HG02973 (cell line): ENCODE data around the gene PTPN12.
A peak's percentile ranks its signal among the peaks of the same experiment; 100 is the strongest.
"Not testable (repeated sequence)": the region's sequence is repeated elsewhere in the genome, so short reads cannot be mapped to it uniquely, and the experiment has no call there.

Experiments used
- ATAC-seq: cut with Tn5 transposase; IDR thresholded peaks from one replicate; pipeline ENCODE4 v1.9.1; 2021; ENCODE audit warnings: moderate library complexity; ENCODE audit not compliant: unreplicated experiment

Gene PTPN12

DNA sequence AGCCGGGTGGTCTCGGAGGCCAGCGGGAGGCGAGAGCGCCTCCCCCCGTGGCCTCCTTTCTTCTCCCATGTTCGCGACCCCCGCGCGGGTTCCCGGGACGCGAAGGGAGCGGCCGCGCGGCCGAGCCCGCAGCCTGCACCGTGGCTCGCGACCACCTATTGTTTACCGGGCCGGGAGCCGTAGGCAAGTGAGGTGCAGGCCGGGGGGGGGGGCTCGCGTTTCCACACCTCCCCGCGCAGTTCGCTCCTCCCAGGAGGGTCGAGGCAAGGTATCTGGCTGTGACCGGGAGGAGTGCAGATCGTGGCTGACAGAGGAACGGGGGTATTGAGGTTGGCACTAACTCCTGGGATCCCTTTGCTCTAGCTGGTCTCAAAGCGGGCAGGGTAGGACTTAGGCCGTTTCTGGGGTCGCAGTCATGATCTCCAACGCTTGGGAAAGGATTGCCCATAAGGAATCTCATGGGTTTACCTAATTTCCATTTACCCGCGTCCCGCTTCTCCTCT lies 734 bp downstream of the PTPN12 start:
- no peak for ATAC-seq

DNA sequence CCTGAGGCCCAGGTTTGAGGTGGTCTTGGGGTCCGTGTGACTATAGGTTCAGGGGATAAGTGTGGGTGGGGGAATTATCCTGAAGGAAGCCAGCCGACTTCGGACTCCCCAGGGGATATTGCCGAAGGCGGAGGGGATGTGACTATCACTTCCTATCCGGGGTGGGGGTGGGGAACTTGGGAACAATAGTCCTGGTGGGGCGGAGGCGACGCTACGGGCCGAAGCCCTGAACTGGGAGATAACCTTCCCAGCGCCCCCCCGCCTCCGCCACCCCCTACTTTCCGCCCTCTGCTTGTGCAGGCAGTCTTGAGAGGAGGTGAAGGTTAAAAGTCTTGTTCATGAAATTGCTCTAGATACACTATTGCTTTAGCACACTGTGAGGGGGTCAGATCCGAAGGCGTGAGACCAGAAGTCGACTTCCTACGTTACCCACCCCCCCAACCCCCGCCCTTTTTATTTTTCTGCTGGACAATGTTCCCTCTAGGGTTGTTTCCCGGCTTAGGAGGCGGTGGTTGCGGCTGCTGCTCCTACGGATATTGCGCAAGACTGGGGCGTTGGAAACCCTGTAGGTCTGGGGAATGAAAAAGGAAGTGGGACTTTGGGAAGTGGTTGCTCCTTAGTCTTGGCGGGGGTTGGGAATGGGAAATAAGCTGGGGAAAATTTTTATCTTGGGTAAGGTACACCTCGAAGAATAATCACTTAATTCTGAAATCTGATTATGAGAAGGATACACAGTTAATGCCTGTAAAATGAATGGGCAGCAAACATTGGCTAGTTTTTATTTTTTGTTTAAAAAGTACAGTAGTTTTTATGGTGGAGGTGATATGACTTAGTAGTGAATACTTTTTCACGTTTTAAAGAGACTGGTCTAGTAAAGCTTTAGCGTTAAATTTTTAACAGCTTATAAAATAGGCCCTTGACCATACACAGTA lies 1.5 kb downstream of the PTPN12 start:
- ATAC-seq, result no peak

DNA sequence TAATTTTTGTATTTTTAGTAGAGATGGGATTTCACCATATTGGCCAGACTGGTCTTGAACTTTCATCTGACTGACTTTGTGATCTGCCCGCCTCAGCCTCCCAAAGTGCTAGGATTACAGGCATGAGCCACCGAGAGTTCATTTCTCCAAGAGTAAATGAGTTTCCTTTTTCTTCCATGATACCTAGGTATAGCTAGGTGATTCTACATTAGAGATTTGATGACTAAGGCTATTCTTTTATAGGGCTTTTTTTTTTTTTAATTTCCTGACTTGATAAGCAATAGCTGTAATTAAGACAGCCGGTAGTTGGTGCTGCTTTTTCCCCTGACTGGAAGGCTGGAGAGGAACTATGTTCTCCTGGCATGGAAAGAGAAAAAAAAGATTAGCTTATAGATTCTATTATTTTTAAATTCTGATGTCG lies 3.3 kb downstream of the PTPN12 start:
- no peak for ATAC-seq

DNA sequence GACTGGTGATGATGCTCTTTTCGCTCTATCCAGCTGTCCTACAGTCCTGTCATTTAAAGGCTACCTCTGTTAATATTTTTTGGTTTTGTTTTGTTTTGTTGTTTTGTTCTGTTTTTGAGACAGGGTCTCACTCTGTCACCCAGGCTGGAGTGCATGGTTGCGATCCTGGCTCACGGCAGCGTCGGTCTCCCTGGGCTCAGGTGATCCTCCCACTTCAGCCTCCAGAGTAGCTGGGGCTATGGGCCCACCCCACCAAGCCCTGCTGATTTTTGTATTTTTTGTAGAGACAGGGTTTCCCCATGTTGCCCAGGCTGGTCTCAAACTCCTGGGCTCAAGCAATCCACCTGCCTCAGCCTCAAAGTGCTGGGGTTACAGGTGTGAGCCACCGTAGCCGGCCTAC lies 3.9 kb downstream of the PTPN12 start:
- ATAC-seq, result not testable (repeated sequence)

DNA sequence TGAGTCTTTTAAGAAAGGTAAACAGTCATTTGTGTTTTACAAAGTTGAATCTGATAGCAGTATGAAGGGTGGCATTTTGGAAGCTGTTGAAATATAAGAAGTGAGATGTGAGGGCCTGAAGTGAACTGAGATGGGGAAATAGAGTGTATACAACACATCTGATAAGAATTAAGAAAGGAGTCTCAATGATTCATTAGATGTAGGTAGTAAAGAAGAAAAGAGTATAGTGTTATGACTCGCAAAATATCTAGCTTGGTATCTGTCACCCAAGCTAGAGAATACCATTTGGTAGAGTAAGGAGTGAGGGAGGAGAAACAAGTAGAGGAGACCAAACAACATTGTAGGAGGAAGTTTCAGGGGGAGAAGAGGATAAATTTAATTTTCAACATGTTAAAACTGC lies 5.3 kb downstream of the PTPN12 start:
- ATAC-seq, result no peak

DNA sequence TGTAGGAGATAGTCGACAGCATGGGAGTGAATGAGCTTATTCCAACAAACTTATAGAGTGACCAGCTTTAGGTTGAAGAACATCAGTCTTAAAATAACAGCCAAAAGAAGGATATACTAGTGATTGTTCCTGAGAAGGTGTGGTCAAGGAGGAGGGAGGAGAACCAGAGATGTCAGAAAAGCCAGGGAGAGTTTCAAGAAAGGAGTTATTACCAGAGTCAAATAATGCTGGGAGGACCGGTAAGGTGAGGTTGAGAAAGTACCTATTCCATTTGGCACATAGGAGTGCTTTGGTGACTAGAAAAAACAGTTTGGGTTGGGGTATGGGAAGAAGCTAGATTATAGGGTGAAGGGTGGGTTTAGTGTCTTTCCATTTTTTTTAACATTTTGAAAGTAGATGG lies 5.8 kb downstream of the PTPN12 start:
- no peak for ATAC-seq

DNA sequence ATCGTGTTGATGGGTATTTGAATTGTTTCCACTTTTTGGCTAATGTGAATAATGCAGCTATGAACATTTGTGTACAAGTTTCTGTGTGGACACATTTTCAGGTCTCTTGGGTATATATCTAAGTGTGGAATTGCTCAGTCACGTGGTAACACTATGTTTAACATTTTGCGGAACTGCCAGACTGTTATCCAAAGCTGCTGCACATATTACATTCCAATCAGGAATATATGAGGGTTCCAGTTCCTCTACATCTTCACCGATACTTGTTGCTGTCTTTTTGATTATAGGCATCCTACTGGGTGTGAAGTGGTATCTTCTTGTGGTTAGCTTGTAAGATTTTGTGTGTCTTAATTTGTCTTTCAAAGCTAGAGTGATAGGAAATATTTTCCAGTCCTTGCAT lies 6.8 kb downstream of the PTPN12 start:
- ATAC-seq, result no peak

DNA sequence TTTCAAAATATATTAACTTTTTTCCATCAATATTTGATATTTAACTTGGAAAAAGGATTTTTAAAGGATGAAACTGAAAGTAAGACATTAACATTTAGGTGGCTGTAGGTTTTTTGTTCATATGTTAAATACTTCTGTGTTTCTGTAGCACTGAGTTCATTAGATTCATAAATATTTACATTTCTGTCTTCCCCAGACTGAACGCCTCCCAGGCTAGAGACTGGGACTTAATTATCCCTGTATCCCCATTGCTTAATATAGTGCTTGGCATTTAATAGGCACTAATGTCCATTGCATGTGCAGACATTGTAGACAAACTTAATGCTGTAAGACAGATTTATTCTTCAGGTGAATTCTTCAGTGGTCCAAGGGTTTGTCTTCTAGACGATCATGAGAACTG lies 7.4 kb downstream of the PTPN12 start:
- no peak for ATAC-seq

DNA sequence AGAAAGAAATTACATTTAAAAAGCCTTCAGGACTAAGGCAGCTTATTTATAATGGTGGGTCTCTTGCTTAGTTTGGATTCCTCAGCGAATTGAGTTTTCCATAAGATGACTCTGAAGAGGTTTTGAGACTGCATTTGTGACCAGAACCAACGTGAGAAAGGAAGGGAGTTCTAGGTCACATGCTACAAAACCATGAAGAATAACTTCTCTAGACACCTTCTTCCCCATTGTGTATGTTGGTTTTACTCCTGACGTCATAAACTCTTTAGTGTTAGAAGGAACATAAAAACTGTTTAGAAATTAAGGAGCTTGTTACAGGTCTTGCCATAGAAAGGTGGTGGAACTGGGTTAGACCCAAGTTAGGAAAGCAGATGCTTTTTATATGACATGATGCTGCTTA lies 11.1 kb downstream of the PTPN12 start:
- no peak for ATAC-seq

DNA sequence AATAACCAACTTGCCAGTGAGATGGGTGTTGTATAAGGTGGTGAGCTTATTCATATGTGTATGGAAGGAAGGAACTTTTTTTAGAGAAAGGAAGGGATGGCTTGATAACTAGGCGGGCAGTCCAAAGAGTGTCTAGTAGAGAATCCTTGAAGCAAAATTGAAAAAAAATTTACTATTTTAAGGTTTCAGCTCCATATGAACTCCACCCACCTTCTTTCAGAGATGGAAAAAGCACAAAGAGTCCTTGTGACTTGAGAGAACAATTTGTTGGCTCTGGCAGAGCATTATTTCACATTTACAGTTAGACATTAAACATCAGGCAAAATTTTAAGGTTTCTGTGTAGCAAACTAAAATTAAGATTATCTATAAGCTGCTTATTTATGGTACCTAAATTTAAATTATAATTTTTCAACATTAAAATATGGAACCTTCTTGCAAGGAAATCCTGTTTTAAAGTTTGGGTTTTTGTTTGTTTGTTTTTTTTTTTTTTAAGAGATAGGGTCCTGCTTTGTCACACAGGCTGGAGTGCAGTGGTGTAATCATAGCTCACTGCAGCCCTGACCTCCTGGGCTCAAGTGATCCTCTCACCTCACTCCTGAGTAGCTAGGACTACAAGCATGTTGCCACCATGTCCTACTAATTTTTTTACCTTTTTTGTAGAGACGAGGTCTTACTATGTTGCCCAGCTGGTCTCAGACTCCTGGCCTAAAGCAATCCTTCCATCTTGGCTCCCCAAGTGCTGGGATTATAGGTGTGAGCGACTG lies 12.2 kb downstream of the PTPN12 start:
- ATAC-seq, result no peak

DNA sequence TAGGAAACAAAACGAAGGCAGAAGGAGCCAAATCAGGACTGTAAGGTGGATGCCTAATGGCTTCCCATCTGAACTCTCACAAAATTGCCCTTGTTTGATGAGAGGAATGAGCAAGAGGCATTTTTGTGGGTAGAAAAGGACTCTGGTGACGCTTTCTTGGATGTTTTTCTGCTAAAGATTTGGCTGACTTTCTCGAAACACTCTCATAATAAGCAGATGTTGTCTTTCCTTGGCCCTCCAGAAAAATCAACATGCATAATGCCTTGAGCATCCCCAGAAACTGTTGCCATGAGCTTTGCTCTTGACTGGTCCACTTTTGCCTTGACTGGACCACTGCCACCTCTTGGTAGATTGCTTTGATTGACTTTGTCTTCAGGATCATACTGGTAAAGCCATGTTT lies 13.5 kb downstream of the PTPN12 start:
- no peak for ATAC-seq

DNA sequence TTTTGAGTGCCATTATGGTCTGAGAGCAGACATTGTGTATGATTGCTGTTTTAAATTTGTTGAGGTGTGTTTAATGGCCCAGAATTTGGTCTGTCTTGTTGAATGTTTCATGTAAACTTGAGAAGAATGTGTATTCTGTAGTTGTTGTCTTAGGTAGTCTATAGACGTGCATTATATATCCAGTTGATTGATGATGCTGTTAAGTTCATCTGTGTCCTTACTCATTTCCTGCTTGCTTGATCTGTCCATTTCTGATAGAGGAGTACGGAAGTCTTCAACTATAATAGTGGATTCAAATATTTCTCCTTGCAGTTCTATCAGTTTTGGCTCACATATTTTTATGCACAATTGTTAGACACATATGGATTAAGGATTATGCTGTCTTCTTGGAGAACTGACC lies 16.0 kb downstream of the PTPN12 start:
- ATAC-seq, result no peak

DNA sequence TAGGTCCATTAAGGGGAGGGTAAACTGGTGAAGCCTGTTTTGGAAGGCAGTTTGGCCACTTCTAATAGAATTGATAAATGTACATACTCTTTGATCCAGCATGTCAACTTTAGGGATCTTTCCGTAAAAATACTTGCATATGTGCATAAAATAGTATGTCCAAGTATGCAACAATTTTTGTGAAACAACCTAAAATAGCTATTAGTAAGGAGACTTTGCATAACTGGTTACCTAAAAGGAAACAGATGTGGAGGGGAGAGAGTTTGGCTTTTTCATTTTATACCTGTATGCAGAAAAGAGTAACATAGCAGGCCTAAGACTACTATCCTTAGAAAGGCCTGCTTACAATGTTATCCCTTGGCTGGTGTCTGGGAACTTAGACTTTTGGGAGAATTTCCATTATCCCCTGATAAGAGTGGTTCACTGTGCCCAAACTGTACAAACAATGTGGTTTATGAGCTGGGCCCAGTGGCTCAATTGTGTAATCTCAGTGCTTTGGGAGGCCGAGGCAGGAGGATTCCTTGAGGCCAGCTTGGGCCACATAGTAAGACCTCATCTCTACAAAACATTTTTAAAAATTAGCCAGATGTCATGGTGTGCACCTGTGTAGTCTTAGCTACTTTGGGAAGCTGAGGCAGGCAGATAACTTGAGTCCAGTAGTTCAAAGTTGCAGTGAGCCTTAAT lies 21.3 kb downstream of the PTPN12 start:
- ATAC-seq, result no peak

DNA sequence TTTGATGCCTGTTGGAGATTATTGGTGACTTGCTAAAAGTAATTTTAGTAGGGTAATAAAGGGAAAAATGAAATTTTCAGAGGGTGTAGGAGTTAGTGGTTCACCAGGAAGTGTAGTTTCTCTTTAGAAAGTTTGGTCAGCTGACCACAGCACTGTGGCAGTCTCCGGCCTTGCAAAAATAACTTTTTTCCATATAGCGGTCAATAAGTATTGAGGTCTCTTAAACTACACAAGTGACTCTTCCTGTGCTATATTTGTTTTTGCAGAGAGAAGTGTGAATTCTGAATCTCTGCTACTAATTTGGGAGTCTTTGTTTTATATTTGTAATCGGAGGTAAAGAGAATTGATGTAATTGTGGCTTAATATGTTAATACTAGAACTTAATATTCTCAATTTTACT lies 24.3 kb downstream of the PTPN12 start:
- peak; percentile 75 for ATAC-seq

DNA sequence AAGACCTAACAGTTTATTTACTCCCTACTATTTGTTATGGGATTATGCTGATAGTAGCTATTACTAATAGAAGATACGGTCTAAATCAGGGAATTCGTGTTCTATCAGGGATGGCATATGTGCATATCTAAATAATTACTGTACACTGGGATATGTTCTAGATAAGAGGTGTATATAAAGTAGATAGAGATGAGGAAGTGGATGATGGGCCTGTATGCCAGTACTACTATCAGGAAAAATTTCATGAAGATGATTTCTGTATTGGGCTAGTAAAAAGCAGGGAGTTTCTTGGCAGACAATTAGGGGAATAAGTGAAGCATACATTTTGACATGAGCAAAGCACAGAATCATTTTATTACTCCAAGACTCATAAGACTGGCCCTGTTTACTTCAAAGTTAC lies 26.2 kb downstream of the PTPN12 start:
- ATAC-seq, result no peak

DNA sequence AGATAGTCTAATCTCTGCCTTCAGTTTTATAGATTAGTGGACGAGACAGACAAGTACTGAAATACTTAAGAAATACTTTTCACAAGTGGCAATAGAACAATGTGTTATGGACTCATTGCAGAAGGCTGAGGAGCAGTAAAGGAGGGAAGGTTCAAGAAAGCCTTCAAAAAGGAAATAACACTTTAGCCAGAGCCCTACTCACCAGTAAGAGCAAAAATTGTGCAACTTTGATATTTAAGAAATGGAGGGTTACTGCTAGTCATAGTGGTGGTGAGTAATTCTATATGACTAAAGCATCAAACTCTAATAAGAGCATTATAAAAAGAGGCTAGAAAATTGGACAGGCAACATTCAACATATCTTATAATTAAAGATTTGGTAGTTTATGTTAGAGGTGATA lies 28.8 kb downstream of the PTPN12 start:
- ATAC-seq, result no peak

DNA sequence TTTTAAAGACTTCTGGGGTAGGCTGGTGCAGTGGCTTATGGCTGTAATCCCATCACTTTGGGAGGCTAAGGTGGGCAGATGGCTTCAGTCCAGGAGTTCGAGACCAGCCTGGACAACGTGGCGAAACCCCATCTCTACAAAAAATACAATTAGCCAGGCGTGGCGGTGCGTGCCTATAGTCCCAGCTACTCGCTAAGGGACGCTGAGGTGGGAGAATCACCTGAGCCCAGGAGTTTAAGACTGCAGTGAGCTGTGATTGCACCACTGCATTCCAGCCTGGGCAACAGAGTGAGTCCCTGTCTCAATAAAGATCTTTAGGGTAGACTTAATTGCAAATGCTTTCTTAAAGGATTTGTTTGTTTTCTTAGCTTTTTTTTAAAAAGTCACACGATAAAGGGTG lies 29.3 kb downstream of the PTPN12 start:
- no peak for ATAC-seq

DNA sequence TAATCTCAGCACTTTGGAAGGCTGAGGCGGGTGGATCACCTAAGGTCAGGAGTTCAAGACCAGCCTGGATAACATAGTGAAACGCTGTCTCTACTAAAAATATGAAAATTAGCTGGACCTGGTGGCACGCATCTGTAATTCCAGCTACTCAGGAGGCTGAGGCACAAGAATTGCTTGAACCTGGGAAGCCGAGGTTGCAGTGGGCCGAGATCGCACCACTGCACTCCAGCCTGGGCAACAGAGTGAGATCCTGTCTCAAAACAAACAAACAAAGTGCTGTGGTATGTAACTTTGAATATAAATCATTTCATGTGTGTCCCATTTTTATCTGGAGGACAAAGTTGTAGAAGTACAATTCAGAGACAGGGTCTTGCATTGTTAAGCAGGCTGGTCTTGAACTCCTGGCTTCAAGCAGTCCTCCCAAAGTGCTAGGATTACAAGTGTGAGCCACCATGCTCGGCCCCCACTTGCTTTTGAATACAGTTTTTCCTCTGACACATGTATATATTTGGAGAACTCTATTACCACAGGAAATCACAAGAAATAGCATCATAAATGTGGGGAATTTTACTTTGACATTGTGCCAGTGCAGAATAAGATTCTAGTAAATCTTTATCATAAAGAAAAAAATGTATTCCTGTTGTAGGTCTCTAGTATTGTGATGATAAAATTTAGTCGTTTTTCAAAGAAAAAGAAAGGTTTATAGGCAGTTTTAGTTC lies 32.6 kb downstream of the PTPN12 start:
- no peak for ATAC-seq

DNA sequence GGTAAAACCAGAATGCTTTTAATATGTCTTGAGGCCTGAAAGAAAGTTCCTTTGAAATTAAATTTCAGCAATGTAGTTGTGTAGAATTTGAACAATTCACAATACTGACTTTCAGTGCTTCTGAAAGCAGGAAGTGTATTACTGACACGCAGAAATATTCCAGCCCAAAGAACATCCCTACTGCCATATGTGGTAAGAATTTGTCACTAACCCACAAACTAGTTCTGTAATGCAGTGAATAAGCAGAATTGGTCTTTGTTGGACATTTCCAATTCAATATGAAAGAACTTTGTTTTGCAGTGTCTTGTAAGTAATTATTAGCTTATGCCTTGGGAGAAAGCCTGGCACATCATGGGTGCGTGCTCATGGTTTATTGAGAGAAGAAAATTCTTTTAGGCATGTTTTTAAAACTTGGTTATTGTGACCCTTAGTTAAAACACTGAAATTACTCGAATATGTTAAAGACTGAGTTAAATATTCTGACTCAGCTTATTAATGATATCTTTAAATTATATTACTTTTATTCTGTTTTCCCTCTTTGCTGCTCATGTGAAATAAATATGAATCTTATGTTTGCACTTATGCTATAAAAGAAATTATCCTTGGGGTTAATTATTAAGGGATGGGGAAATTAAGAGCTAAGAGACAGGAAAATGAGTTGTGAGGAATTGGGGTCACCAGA lies 33.4 kb downstream of the PTPN12 start:
- no peak for ATAC-seq

DNA sequence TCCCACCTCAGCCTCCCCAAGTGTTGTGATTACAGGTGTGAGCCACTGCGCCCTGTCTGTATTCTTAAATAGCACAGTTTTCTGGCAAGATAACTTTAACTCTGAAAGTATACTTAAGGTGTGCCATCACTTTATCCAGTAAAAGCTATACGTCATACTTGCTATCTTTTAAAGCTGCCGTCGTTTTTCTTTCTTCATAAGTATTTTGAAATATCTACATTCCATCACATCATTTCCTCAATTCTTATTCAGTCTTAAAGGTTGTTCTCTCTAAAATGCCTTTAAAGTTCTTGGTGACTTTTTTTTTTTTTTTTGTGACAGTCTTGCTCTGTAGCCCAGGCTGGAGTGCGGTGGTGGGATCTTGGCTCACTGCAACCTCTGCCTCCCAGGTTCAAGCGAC lies 34.7 kb downstream of the PTPN12 start:
- no peak for ATAC-seq
